Inferior parietal cortex (tissue), 1 donor: ENCODE data around the gene SVOPL.
"Not testable (repeated sequence)": the region's sequence is repeated elsewhere in the genome, so short reads cannot be mapped to it uniquely, and the experiment has no call there.

Experiments used
- DNase-seq: peaks from one replicate; pipeline ENCODE4 v3.0.0-alpha.2; 2016; ENCODE audit errors: extremely low spot score

Gene SVOPL

GRCh38 chr7:138700857-138701536 lies at the start of gene SVOPL:
Gene SVOPL (minus strand): TSS chr7:138701362. CDS start chr7:138679045, 22,317 bp downstream.
- DNase-seq: no peak

- no peak for DNase-seq
Measured at GRCh38 chr7:138750473-138750872, 49.3 kb upstream of the SVOPL start.

GRCh38 chr7:138749960-138750359 lies 48.8 kb upstream of the SVOPL start:
- DNase-seq: no peak

GRCh38 chr7:138748666-138749065 lies 47.5 kb upstream of the SVOPL start:
- DNase-seq: no peak

GRCh38 chr7:138746073-138746472 lies 44.9 kb upstream of the SVOPL start:
- DNase-seq: no peak

- DNase-seq: no peak
Measured at GRCh38 chr7:138745189-138745588, 44.0 kb upstream of the SVOPL start.

- no peak for DNase-seq
Measured at GRCh38 chr7:138741453-138741735, 40.2 kb upstream of the SVOPL start.

GRCh38 chr7:138739859-138740258 lies 38.7 kb upstream of the SVOPL start:
- no peak for DNase-seq

GRCh38 chr7:138738551-138739335 lies 37.6 kb upstream of the SVOPL start:
- peak; percentile 96 for DNase-seq

- no peak for DNase-seq
Measured at GRCh38 chr7:138738114-138738513, 37.0 kb upstream of the SVOPL start.

- no peak for DNase-seq
Measured at GRCh38 chr7:138735399-138735798, 34.2 kb upstream of the SVOPL start.

- DNase-seq: not testable (repeated sequence)
Measured at GRCh38 chr7:138731733-138732132, 30.6 kb upstream of the SVOPL start.

- no peak for DNase-seq
Measured at GRCh38 chr7:138729444-138729843, 28.3 kb upstream of the SVOPL start.

GRCh38 chr7:138727336-138728099 lies 26.4 kb upstream of the SVOPL start:
- DNase-seq: no peak

- DNase-seq: no peak
Measured at GRCh38 chr7:138726288-138726687, 25.1 kb upstream of the SVOPL start.

GRCh38 chr7:138720286-138720685 lies 19.1 kb upstream of the SVOPL start:
- DNase-seq: no peak

GRCh38 chr7:138716889-138717288 lies 15.7 kb upstream of the SVOPL start:
- no peak for DNase-seq

- DNase-seq: no peak
Measured at GRCh38 chr7:138713191-138713590, 12.0 kb upstream of the SVOPL start.

GRCh38 chr7:138712652-138713051 lies 11.5 kb upstream of the SVOPL start:
- DNase-seq: no peak

- no peak for DNase-seq
Measured at GRCh38 chr7:138710536-138711385, 9.6 kb upstream of the SVOPL start.

- DNase-seq: no peak
Measured at GRCh38 chr7:138705167-138705566, 4.0 kb upstream of the SVOPL start.

GRCh38 chr7:138701537-138701923 lies 368 bp upstream of the SVOPL start:
- no peak for DNase-seq
